ENCODE measurements around the gene ATP5PB. TPM values are rescaled to one million over a fixed set of nuclear protein-coding genes. Genes with fewer than 3 reads are reported as not detected.

The ATP5PB gene
- total RNA-seq, 2 experiments from 2014 or later = 321 to 348 TPM

DNA sequence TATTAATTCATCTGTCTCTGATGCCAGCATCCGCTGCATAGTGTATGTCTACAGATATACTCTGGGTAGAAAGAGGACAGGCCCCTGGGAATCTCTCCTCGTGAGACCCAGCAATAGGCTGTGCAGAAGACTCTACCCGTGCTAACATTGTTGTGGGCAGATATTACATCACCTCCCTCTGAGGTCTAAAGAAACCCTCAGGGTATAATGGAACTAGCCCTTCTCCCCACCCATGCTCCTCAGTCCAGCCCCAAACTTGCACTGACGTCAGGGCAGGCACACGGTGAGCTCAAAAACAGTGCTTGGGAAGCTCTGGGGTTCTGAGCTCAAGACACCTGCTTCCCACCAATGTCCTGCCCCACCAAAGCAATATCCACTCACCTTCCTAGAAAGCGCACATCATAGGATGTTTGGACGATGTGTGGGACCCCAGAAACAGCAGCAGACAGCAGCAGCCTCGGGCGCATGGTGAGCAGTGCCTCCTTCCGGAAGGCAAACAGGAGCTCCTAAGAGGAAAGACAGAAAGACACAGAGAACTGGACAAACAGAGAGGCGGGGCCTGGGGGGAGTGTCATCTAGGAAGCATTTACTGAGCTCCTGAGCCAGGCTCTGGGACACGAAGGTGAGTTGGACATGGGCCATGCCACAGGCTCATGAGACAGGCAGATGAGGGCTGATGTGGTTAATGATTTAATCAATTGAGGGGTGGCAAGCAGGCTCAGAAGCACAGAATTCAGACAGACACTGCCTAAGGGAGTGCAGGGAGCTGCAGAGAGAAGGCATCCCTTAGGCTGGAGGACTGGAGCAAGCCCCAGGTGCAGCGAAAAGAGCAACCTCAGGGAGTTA lies 26.5 kb upstream of the ATP5PB start:
- Mint-ChIP-seq H3K27ac (no peak overlapping the region), H3K4me1 (no peaks in the 10 kb centered on the region)
- no peak for DNase-seq

DNA sequence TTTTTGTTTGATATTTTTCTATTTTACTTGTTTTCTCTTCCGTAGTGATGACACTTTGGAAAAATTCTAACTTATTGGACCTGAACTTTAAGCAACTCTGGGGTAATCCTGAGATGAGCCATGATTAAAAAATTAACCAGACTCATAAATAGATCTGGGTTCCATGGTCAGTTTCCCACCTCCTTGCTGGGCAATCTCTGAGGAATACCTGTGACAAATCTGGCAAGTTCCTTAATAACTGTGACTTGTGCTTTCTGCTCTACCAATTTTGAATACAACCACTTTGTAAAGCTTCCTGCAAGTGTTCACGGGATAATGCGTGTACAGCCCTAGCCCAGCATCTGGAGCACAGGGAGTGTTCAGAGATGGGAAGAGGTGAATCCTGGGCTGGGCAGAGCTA lies 25.0 kb upstream of the ATP5PB start:
- ChIA-PET POLR2A (no interaction called here), CTCF (interaction anchor here (0.6 to 1.1 kb wide), 2 partner anchors 23 to 805 kb away, joined by 3 to 4 read pairs; no protein-coding TSS in a partner anchor)
- no peaks in the 10 kb centered on the region for H3K9me3 Mint-ChIP-seq

More for the DNA sequence above, 26.5 kb upstream of the ATP5PB start:
- CTCF ChIA-PET = interaction anchor here (0.5 to 0.9 kb wide), 2 partner anchors 11 to 31 kb away, joined by 3 to 5 read pairs; no protein-coding TSS in a partner anchor
- H3K27me3 Mint-ChIP-seq = peaks cover 4% of the 10 kb centered on the region
- no peak overlapping the region for H3K4me3 Mint-ChIP-seq
- no peaks in the 10 kb centered on the region for H3K36me3 Mint-ChIP-seq (ENCODE audit: low read depth)
- no peaks in the 10 kb centered on the region for H3K9me3 Mint-ChIP-seq
- POLR2A ChIA-PET = no interaction called here

DNA sequence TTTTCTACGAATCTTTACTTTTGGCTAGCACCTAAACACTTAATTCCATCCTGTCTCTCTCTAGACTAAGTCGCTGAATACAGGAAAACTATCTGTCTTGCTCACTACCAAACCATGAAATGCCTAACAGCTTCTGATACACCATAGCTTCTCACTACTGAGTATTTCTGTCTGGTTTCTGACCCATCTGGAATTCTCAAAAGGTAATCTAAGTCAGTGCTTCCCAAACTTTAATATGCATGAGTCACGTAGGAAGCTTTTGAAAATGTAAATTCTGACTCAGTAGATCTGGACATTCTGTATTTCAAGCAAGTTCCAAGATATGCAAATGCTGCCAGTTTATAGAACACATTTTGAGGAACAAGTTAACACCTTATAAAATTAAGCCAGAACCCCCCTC lies 12.5 kb upstream of the ATP5PB start:
- POLR2A ChIA-PET = no interaction called here
- CTCF ChIA-PET = interaction anchor here (0.7 to 2.4 kb wide), 2 partner anchors 11 to 22 kb away, joined by 3 to 5 read pairs; no protein-coding TSS in a partner anchor
- Mint-ChIP-seq H3K27me3 (no peaks in the 10 kb centered on the region), H3K4me1 (peaks cover 12% of the 10 kb centered on the region), H3K4me3 (no peak overlapping the region), H3K27ac (no peak overlapping the region), H3K36me3 (ENCODE audit: low read depth) (peaks cover 35% of the 10 kb centered on the region), H3K9me3 (no peaks in the 10 kb centered on the region)
- no peak for DNase-seq

More for the DNA sequence above, 25.0 kb upstream of the ATP5PB start:
- Mint-ChIP-seq H3K27me3 (peaks cover 4% of the 10 kb centered on the region), H3K27ac (no peak overlapping the region), H3K4me1 (no peaks in the 10 kb centered on the region), H3K4me3 (no peak overlapping the region), H3K36me3 (ENCODE audit: low read depth) (no peaks in the 10 kb centered on the region)
- DNase-seq = no peak

DNA sequence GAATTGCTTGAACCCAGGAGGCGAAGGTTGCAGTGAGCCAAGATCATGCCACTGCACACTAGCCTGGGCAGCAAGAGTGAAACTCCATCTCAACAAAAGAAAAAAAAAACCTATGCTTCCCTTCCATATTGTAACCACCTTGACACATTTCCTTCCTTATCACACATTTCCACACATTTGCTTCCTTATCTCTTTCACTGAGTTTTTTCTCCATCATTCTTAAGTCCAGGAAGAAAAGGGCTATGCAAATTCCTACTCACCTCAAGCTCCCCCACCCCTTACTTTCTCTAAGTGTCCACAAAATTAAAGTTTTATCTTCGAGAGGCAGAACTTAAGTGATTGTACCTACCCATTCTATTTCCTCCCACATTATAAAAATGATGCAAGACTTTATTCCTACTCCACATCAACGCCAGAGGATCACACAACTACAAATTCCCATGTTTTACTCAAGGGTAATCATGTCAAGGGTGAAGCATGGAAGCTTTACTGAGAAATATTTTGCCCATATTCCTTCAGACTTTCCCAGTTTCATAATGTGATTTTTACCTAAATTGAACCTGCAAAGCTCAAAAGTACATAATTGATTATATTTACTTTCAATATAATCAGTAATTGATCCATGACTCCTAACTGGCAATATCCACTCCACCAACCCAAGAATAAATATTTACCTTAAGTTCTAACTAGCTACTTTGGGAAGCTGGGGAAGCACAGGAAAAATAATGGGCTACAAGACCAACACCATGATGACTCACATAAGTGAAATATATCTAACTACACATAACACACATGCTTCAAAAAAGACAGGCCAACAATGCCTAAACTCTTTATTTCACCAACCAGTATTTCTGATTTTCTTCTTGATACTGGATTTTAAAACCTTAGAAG lies 9.6 kb upstream of the ATP5PB start:
- ChIA-PET CTCF (interaction anchor here (0.6 to 1.6 kb wide), 9 partner anchors 8 to 269 kb away, joined by 3 to 6 read pairs (median 3); no protein-coding TSS in a partner anchor), POLR2A (interaction anchor here (0.6 kb wide), 1 partner anchor 461 kb away, joined by 3 read pairs; no protein-coding TSS in a partner anchor)
- peaks cover 28% of the 10 kb centered on the region for H3K4me1 Mint-ChIP-seq
- peaks cover 59% of the 10 kb centered on the region for H3K36me3 Mint-ChIP-seq (ENCODE audit: low read depth)
- no peaks in the 10 kb centered on the region for H3K27me3 Mint-ChIP-seq
- H3K4me3 Mint-ChIP-seq = no peak overlapping the region
- H3K9me3 Mint-ChIP-seq = no peaks in the 10 kb centered on the region
- no peak for DNase-seq
- H3K27ac Mint-ChIP-seq = no peak overlapping the region

DNA sequence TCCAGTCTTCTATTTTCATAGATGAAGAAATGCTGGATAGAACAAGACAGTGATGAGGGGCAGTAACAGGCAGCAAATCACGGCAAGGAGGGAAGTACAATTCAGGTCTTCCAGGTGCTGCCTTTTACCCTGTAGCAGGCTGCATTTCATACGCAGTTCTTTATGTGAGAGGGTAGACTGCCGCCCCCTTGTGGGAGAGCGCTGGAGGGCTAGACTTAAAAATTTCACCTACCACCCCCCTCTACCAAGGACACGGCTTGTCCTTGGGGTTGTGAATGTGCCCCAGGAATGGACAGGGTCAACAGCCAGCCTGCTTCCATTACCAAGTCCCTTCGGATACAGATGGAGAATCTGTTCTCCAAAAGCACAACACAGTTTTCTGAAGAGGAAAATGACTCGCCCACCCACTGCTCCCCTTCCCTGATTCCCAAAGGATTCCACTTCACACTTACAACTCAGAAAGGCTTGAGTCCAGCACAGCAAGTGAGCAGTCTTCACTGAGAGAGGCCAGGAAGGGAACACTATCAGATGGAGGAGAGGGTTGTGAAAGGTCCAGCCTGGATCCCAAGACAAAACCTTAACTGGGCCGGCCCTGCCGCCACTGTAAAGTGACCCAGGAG lies 7.6 kb upstream of the ATP5PB start:
- ChIA-PET CTCF (interaction anchor here (1.0 to 1.5 kb wide), 5 partner anchors 10 to 219 kb away, joined by 3 to 6 read pairs (median 3); no protein-coding TSS in a partner anchor), POLR2A (no interaction called here)
- Mint-ChIP-seq H3K27me3 (no peaks in the 10 kb centered on the region), H3K9me3 (no peaks in the 10 kb centered on the region), H3K27ac (peak overlapping the region; percentile 64), H3K36me3 (ENCODE audit: low read depth) (peaks cover 71% of the 10 kb centered on the region), H3K4me1 (peaks cover 38% of the 10 kb centered on the region), H3K4me3 (no peak overlapping the region)
- DNase-seq = peak; percentile 76

DNA sequence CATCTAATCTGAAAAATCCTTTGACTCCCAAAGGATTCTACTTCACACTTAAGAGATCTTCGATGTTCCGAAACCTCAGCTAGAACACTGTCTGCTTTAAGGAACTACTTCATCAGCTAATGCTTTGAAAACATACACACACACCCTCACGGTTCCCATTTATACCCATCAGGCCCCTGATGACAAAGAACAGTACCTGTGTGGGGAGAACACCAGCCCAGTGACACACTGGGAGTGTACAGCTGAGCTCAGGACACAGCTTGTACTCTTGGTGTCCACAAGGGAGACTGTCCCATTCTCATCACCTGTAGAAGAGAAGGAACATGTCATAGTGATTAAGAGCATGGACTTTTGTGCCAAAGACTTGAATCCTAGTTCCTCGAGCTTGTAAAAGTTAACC lies 6.8 kb upstream of the ATP5PB start:
- ChIA-PET POLR2A (no interaction called here), CTCF (interaction anchor here (0.7 to 1.5 kb wide), 8 partner anchors 9 to 252 kb away, joined by 3 to 5 read pairs (median 3); no protein-coding TSS in a partner anchor)
- no peaks in the 10 kb centered on the region for H3K9me3 Mint-ChIP-seq
- no peaks in the 10 kb centered on the region for H3K27me3 Mint-ChIP-seq
- no peak overlapping the region for H3K4me3 Mint-ChIP-seq
- peaks cover 73% of the 10 kb centered on the region for H3K36me3 Mint-ChIP-seq (ENCODE audit: low read depth)
- DNase-seq = no peak
- H3K4me1 Mint-ChIP-seq = peaks cover 46% of the 10 kb centered on the region
- no peak overlapping the region for H3K27ac Mint-ChIP-seq

DNA sequence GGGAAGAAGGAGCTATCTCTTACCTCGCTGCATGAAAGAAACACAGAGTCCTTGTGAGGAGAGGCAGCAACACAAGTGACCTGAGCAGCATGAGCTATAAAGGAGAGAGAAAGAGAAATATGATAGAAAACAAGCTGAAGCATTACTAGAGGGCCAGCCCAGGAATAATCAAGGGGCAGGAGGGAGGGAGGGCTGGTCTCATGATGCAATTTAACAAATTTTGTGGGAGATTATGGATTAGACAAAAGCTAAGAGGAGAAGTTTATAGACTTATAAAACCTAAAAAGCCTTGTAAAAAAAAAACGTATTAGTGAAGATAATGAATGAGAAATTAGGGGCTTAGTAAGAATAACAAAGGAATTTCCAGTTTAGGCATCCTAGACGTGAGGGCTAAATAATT lies 5.2 kb upstream of the ATP5PB start:
- ChIA-PET POLR2A (no interaction called here), CTCF (interaction anchor here (1.0 kb wide), 1 partner anchor 325 kb away, joined by 3 read pairs; no protein-coding TSS in a partner anchor)
- no peak for DNase-seq
- Mint-ChIP-seq H3K27ac (no peak overlapping the region), H3K4me1 (peaks cover 55% of the 10 kb centered on the region), H3K4me3 (no peak overlapping the region), H3K36me3 (ENCODE audit: low read depth) (peaks cover 71% of the 10 kb centered on the region), H3K27me3 (no peaks in the 10 kb centered on the region), H3K9me3 (no peaks in the 10 kb centered on the region)

DNA sequence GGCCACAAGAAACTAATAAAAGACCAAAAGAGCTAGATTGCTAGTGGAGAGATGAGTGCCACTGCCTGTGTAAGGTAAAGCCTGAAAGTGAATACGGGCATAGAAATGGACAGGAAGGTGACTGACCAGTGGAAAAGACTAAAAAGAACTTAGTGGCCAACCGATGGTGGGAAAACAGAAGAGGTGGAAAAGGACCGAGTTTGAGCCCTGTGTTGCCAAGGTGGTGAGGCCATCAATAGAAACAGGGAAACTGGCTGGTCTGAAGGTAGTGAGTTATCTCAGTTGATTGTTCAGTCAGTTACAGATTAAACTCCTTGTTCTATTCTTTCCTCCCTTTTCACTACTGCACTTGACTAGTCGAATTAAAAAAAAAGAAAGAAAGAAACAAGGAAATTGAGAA lies 2.7 kb upstream of the ATP5PB start:
- no peak for DNase-seq
- Mint-ChIP-seq H3K4me3 (peak overlapping the region; percentile 100), H3K9me3 (no peaks in the 10 kb centered on the region), H3K4me1 (peaks cover 63% of the 10 kb centered on the region), H3K27ac (peak overlapping the region; percentile 6), H3K36me3 (ENCODE audit: low read depth) (peaks cover 74% of the 10 kb centered on the region), H3K27me3 (no peaks in the 10 kb centered on the region)
- CTCF ChIA-PET = interaction anchor here (1.4 to 1.6 kb wide), 2 partner anchors 22 to 61 kb away, joined by 3 to 4 read pairs; no protein-coding TSS in a partner anchor
- POLR2A ChIA-PET = no interaction called here

DNA sequence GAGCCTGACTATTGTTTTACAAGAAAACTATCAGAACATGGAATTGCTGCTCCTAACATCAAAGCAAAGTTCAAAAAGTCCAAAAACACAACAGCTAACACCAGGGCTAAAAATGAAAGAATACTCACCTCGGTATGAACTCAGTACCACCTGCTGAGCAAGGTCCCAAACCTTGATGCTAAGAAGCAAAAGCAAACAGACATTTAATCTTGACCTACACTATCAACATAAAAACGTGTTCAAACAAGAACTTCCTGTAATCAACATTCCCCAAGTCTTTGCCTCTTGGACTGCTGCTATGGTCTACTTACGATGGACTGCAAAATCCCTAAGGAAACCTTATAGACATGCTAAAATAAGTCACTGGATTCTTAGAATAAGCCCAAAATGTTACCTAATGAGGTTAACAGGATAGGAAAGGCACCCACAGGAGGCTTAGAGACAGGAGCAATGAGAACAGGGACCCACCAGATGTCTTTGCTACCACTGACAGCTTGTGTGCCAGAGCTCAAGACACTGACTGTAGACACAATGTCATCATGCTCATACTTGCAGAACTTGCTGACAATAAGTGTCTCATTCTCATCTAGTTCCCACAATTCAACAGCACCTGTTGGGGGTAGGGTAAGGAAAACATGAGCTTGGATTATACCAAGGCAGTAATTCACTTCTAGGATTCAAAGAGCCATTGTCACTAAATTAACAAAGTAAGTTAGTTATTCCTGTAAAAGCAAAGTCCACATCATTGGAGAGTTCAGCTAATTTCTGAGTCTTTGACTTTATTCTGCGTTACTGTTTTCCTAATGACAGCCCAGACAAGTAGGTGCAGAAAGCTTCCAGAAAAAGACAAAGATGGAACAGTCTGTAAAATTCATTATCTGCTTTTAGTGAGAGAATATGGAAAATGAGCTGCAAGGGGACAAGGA lies 2.0 kb upstream of the ATP5PB start:
- Mint-ChIP-seq H3K36me3 (ENCODE audit: low read depth) (peaks cover 75% of the 10 kb centered on the region), H3K27me3 (no peaks in the 10 kb centered on the region), H3K9me3 (no peaks in the 10 kb centered on the region), H3K4me1 (peaks cover 64% of the 10 kb centered on the region), H3K4me3 (peak overlapping the region; percentile 100), H3K27ac (peak overlapping the region; percentile 97)
- ChIA-PET CTCF (interaction anchor here (1.2 to 1.9 kb wide), 7 partner anchors 9 to 249 kb away, joined by 3 to 6 read pairs (median 4); no protein-coding TSS in a partner anchor), POLR2A (no interaction called here)
- DNase-seq = no peak

DNA sequence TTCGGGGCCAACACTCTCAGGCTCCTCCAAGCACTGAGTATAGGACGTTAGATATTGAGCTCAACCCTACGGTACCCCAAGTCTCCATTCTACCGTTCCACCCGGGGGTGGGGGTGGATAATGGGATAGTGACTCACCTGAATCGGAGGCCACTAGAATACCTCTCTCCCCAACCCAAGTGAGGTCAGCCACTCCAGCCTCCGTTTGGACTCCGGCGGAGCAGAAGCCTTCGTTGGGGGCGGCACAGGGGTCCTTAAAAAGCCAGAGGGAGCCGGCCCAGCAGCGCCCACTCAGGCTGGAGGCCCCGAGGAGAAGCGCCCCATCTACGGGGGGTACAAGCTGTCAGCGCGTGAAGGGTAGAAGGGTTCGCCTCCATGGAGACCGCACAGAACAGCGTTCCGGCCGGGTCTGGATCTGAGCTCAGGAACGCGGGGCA lies 764 bp upstream of the ATP5PB start:
- DNase-seq = peak; percentile 14

DNA sequence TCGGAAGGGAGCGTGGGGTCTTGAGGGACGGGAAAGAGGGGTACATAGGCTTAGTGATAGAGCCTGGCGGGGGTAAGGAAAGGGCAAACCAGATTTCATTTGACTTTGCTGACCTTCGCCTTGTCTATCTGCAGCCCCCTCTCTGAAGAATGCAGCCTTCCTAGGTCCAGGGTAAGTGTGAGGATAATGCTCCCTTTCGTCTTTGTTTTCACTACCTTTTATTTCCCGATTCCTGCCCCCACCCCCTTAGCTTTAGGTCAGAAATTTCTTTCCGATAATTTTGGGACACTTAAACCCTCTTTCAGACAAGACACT lies 396 bp downstream of the ATP5PB start:
- H3K27ac Mint-ChIP-seq = peak overlapping the region; percentile 97
- H3K9me3 Mint-ChIP-seq = no peaks in the 10 kb centered on the region
- H3K36me3 Mint-ChIP-seq (ENCODE audit: low read depth) = peaks cover 75% of the 10 kb centered on the region
- ChIA-PET CTCF (interaction anchor here (1.1 kb wide), 1 partner anchor 319 kb away, joined by 4 read pairs; no protein-coding TSS in a partner anchor), POLR2A (no interaction called here)
- H3K4me1 Mint-ChIP-seq = peaks cover 74% of the 10 kb centered on the region
- peak overlapping the region; percentile 100 for H3K4me3 Mint-ChIP-seq
- no peak for DNase-seq
- H3K27me3 Mint-ChIP-seq = no peaks in the 10 kb centered on the region

More for the DNA sequence above, 764 bp upstream of the ATP5PB start:
- Mint-ChIP-seq H3K4me1 (peaks cover 68% of the 10 kb centered on the region), H3K36me3 (ENCODE audit: low read depth) (peaks cover 73% of the 10 kb centered on the region), H3K9me3 (no peaks in the 10 kb centered on the region), H3K27ac (peak overlapping the region; percentile 97), H3K4me3 (peak overlapping the region; percentile 100), H3K27me3 (no peaks in the 10 kb centered on the region)
- ChIA-PET POLR2A (interaction anchor here (0.6 kb wide), 1 partner anchor 1110 kb away, joined by 3 read pairs; no protein-coding TSS in a partner anchor), CTCF (interaction anchor here (0.6 to 1.9 kb wide), 9 partner anchors 9 to 308 kb away, joined by 3 to 6 read pairs (median 5); no protein-coding TSS in a partner anchor)
